DMS53 (cell line): ENCODE results near the gene SMC1A.
"Not testable (repeated sequence)": the region's sequence is repeated elsewhere in the genome, so short reads cannot be mapped to it uniquely, and the experiment has no call there.

Source experiments
- DNase-seq: peaks from one replicate; lab custom pipeline; 2025; lab: John Stamatoyannopoulos, UW

Gene SMC1A

GRCh38 chrX:53422861-53423306 is 430 bp upstream of the SMC1A start, which contains the start of gene RIBC1:
TSS of gene RIBC1 (plus strand) at chrX:53422873. CDS start at chrX:53426277, 3,404 bp downstream.
- DNase-seq, result peak; percentile 85

GRCh38 chrX:53421772-53422085 is 725 bp downstream of the SMC1A start:
- no peak for DNase-seq

DNA sequence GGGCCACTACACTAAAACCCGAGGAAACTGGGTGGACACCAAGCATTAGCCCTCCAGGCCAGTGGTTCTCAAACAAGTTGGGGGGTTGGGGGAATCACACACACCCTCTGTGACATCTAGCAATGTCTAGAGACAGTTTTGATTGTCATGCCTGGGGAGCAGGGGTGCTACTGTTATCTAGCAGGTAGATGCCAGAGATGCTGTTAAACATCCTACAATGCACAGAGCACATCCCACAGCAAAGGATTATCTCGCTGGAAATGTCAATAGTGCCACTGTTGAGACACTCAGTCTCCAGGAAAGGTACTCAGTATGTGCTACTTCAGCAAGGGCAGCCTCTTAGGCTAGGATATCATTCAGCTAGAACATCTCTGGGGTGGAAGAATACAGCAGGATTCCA is 1.3 kb downstream of the SMC1A start:
- DNase-seq, result peak; percentile 12

- not testable (repeated sequence) for DNase-seq
These were observed 2.1 kb downstream of the SMC1A start for GRCh38 chrX:53420351-53420750.

- no peak for DNase-seq
These were observed 10.0 kb downstream of the SMC1A start for GRCh38 chrX:53412446-53412845.

DNA sequence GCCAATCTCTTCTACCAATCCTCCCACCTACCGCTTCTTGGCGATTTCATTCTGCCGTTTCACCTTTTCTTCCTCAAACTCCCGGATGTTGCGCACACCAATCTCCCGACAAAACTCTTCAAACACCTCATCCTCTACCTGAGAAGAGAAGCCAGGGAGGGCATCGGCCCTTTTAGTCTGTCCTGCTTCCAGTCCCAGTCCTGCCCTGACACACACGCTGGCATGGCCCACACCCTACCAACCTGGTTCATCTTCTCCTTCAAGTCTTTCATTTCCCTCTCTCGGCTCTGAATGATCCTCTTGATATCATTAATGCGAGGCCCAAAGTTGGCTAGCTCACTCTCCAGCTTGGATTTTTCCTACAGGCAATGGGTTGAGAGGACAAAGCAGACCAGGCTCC is 18.9 kb downstream of the SMC1A start:
- no peak for DNase-seq

- DNase-seq, result no peak
These were observed 24.2 kb downstream of the SMC1A start for GRCh38 chrX:53398216-53398615.

DNA sequence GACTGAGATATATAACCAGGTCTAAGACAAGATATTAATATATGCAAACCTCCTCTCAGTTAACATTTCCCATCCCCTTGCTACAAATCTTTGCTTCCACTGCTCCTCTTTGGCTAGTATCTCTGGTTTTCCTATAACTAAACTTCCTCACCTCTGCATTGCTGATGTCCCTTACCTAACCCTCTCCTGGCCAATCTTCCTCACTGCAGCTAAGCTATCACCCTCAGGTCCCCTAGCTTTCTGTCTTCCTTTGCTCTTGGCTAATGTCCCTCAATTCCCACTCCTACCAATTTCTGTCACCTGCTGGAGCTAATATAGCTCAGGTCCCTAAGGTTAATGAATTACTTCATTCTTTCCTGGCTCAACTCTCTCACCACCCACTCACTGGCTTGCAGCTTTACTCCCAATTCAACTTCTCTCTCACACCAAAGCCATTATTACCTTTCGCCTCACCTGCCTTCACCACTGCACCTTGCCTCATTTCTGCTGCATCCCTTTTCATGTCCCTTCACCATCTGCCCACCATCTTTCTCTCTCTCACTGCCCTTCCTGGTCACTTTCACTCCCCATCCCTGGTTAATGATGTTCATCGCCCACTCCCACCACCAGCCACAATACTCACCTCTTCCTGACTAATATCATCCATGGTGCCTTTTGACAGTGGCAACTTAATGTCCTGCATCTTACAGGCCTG is 26.7 kb downstream of the SMC1A start:
- DNase-seq, result peak; percentile 19

GRCh38 chrX:53383376-53384076 is 38.9 kb downstream of the SMC1A start:
- DNase-seq, result no peak

DNA sequence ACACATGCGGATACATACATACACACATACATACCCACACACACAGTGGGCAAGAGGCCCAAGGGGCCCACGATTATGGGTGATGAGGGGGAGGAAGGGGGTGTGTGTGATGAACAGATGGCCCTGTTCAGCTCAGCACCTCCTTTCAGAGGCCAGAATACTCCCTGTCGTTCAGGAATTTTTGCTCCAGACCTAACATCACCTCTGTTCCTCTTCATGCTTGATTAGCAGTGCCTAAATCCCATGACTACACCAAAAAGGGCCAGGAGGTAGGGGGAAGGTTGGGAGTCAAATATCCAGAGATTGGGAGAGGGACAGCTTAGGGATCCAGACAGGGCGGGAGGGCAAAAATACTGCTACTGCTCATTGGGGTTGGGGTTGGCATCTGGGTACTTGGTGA is 42.7 kb downstream of the SMC1A start:
- DNase-seq, result no peak

- DNase-seq, result no peak
These were observed 43.3 kb downstream of the SMC1A start for GRCh38 chrX:53379008-53379710.

DNA sequence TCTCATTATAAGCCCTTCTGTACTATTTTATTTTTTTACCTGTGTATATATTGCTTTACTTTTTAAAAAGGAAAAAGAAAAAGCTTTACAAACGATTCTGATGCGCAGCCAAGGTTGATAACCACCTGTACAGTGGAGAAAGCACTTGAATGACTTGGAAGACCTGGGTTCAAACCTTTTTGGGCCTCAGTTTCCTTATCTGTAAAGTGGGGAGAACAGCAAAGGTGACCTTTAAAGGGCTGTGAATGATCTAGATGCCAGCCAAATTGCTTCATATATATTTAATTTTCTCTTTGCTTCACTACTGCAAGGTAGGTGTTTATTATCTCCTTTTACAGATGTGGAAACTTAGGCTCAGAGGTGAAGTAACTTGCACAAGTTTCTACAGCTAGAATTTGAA is 45.0 kb downstream of the SMC1A start:
- DNase-seq, result no peak

GRCh38 chrX:53376888-53377287 is 45.6 kb downstream of the SMC1A start:
- no peak for DNase-seq

GRCh38 chrX:53374923-53375322 is 47.5 kb downstream of the SMC1A start:
- peak; percentile 17 for DNase-seq

DNA sequence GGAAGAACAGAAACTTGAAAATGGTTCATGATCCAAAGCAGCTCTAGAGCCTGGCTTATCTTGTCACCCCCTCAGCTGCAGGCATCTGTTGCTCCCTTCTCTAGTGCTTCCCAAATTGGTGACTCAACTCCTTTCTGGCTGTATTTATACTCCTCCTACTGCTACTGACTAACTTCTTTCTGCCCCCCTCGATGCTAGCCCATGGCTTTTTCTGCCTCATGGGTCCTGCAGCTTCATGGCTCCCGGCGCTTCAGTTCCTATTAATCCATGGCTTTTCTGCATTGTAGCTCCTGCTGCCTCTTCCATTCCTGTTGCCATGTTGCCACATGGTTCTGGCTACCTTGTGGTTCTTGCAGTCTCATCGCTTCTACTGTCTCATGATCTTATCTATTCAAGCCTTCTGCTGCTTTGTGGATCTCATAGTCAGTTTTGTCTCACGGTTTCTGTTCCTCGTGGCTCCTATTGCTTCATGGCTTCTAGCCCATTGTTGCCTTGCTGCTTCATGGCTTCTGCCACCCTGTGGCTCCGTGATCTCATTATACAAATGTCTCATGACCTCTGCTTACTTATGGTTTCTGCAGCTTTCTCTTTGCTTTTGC is 48.1 kb downstream of the SMC1A start:
- no peak for DNase-seq

DNA sequence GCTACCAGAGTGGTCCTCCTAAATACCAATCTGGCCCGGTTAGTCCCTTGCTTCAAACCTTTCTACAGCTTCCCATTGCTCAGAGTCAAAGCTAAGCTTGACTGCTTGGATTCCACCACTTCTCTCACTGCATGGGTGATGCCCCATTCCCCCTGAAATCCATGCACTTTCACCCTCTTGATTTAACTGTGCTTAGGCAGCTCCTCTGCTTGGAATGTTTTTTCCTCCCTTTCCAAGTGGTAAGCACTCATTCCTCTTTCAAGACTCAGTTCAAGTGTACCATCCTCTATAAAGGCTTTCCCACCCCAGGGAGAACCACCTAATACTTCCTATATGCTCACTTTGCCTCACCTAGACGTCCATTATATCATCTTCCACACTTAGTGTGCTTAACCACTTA is 49.1 kb downstream of the SMC1A start:
- DNase-seq, result no peak

DNA sequence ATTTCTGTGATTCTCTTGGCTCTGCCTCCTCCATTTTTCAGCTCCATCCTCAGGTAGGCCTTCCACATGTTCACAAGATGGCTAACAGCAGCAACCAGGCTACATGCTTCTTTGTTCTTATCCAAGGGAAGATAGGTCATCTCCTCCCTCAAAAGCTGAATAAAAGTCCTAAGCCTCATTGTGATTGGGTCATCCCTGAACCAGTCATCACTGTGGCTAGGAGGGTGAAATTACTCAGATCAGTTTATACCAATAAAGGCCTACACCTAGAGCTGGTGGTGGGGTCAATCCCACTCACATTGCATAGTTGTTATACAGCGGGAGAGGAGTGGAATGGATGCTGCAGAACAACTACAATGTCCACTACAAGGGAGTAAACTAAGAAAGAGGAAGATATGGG is 56.0 kb downstream of the SMC1A start:
- not testable (repeated sequence) for DNase-seq

- DNase-seq, result peak; percentile 36
These were observed 60.0 kb downstream of the SMC1A start for GRCh38 chrX:53362449-53362848.

GRCh38 chrX:53357799-53358530 is 64.5 kb downstream of the SMC1A start:
- peak; percentile 25 for DNase-seq

- DNase-seq, result peak; percentile 48
These were observed 66.3 kb downstream of the SMC1A start for GRCh38 chrX:53356186-53356585.

DNA sequence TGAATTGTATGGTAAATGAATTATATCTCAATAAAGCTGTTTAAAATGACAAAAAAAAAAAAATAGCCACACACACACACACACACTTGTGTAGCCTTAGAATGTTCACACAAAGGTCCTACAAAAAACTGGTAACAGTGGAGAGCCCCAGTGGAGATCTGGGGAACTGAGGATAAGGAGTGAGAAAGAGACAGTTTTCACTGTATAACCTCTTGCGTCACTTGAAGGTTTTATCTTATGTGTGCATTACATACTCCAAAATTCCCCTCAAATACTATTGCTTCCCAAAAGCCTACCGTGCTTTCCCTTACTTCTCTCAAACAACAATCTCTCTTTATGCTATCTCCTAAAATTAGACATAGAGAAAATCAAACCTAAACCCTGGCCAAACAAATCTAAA is 67.8 kb downstream of the SMC1A start:
- peak; percentile 14 for DNase-seq

DNA sequence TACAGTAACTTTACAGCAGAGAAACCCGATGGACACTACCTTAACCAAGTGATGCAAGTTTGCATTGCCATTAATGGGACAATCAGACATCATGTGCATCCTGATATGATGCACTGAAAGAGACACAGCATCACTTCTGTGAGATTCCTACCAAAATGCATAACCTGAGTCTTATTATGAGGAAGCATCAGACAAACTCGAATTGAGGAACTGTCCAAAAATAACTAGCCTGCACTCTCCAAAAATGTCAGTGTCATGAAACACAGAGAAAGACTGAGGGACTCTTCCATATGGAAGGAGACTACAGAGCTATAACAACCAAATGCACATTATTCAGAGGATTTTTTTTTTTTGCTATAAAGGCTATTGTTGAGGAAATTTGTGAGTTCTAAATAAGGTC is 74.5 kb downstream of the SMC1A start:
- DNase-seq, result no peak
